Dendritic cell treated with granulocyte-macrophage colony-stimulating factor and Interleukin-4, amounts not matched to agents 40 ng/mL and 50 ng/mL, for 4 days (primary cell): ENCODE results near the gene PRR5.
"Not testable (repeated sequence)": the region's sequence is repeated elsewhere in the genome, so short reads cannot be mapped to it uniquely, and the experiment has no call there.

Experiments used
- H3K27ac Mint-ChIP-seq: one replicate; pipeline ENCODE4 v1.8.0; 2022; ENCODE audit warnings: mild to moderate bottlenecking, mixed read lengths
- H3K27me3 Mint-ChIP-seq: one replicate; pipeline ENCODE4 v1.8.0; 2022; ENCODE audit warnings: mild to moderate bottlenecking, mixed read lengths
- H3K36me3 Mint-ChIP-seq: one replicate; pipeline ENCODE4 v1.8.0; 2022; ENCODE audit warnings: low read depth, mixed read lengths
- H3K4me1 Mint-ChIP-seq: one replicate; pipeline ENCODE4 v1.8.0; 2022; ENCODE audit warnings: low read depth, mixed read lengths
- H3K4me3 Mint-ChIP-seq: one replicate; pipeline ENCODE4 v1.8.0; 2022; ENCODE audit warnings: mild to moderate bottlenecking, moderate library complexity, mixed read lengths
- H3K9me3 Mint-ChIP-seq: one replicate; pipeline ENCODE4 v1.8.0; 2022; ENCODE audit warnings: mixed read lengths
- intact Hi-C: fragments of 100-400 bp; cut with micrococcal nuclease; formaldehyde crosslinking; loops from one replicate; pipeline ENCODE4 v1.15.0; 2022

PRR5 gene

GRCh38 chr22:44668190-44668885 is 33.7 kb upstream of the PRR5 start:
- H3K36me3 Mint-ChIP-seq: no peaks in the 10 kb centered on the region

GRCh38 chr22:44668886-44669521 is 33.0 kb upstream of the PRR5 start:
- intact Hi-C loops: no loop called here
- Mint-ChIP-seq H3K4me1 (peaks cover 41% of the 10 kb centered on the region), H3K27ac (peak overlapping the region; percentile 54)

More at GRCh38 chr22:44668190-44668885, 33.7 kb upstream of the PRR5 start:
- intact Hi-C loops: no loop called here
- peaks cover 47% of the 10 kb centered on the region for H3K4me1 Mint-ChIP-seq
- H3K27me3 Mint-ChIP-seq: peaks cover 57% of the 10 kb centered on the region
- no peaks in the 10 kb centered on the region for H3K9me3 Mint-ChIP-seq
- no peak overlapping the region for H3K27ac Mint-ChIP-seq
- no peak overlapping the region for H3K4me3 Mint-ChIP-seq

GRCh38 chr22:44669561-44669976 is 32.4 kb upstream of the PRR5 start:
- Mint-ChIP-seq H3K27me3 (peaks cover 66% of the 10 kb centered on the region), H3K4me3 (peak overlapping the region; percentile 70), H3K9me3 (no peaks in the 10 kb centered on the region), H3K4me1 (peaks cover 35% of the 10 kb centered on the region), H3K36me3 (no peaks in the 10 kb centered on the region), H3K27ac (peak overlapping the region; percentile 54)
- intact Hi-C loops: no loop called here

More at GRCh38 chr22:44668886-44669521, 33.0 kb upstream of the PRR5 start:
- Mint-ChIP-seq H3K4me3 (peak overlapping the region; percentile 70), H3K27me3 (peaks cover 61% of the 10 kb centered on the region), H3K36me3 (no peaks in the 10 kb centered on the region), H3K9me3 (no peaks in the 10 kb centered on the region)

GRCh38 chr22:44670220-44670988 is 31.6 kb upstream of the PRR5 start:
- no peaks in the 10 kb centered on the region for H3K9me3 Mint-ChIP-seq

GRCh38 chr22:44671742-44672141 is 30.3 kb upstream of the PRR5 start:
- H3K36me3 Mint-ChIP-seq: no peaks in the 10 kb centered on the region
- H3K27ac Mint-ChIP-seq: no peak overlapping the region
- peaks cover 79% of the 10 kb centered on the region for H3K27me3 Mint-ChIP-seq
- no peaks in the 10 kb centered on the region for H3K9me3 Mint-ChIP-seq
- peaks cover 17% of the 10 kb centered on the region for H3K4me1 Mint-ChIP-seq
- intact Hi-C loops: no loop called here
- no peak overlapping the region for H3K4me3 Mint-ChIP-seq

More at GRCh38 chr22:44670220-44670988, 31.6 kb upstream of the PRR5 start:
- peaks cover 74% of the 10 kb centered on the region for H3K27me3 Mint-ChIP-seq
- intact Hi-C loops: no loop called here
- H3K4me1 Mint-ChIP-seq: peaks cover 27% of the 10 kb centered on the region
- no peaks in the 10 kb centered on the region for H3K36me3 Mint-ChIP-seq
- no peak overlapping the region for H3K27ac Mint-ChIP-seq
- no peak overlapping the region for H3K4me3 Mint-ChIP-seq

- intact Hi-C loops: no loop called here
- peaks cover 26% of the 10 kb centered on the region for H3K4me1 Mint-ChIP-seq
Measured at GRCh38 chr22:44672632-44673031, 29.4 kb upstream of the PRR5 start.

GRCh38 chr22:44673406-44673805 is 28.6 kb upstream of the PRR5 start:
- H3K27me3 Mint-ChIP-seq: peaks cover 82% of the 10 kb centered on the region
- H3K9me3 Mint-ChIP-seq: no peaks in the 10 kb centered on the region
- no peak overlapping the region for H3K27ac Mint-ChIP-seq
- H3K4me3 Mint-ChIP-seq: no peak overlapping the region
- H3K36me3 Mint-ChIP-seq: no peaks in the 10 kb centered on the region
- intact Hi-C loops: no loop called here
- peaks cover 26% of the 10 kb centered on the region for H3K4me1 Mint-ChIP-seq

More at GRCh38 chr22:44672632-44673031, 29.4 kb upstream of the PRR5 start:
- no peaks in the 10 kb centered on the region for H3K36me3 Mint-ChIP-seq
- no peaks in the 10 kb centered on the region for H3K9me3 Mint-ChIP-seq
- H3K27ac Mint-ChIP-seq: no peak overlapping the region
- no peak overlapping the region for H3K4me3 Mint-ChIP-seq
- peaks cover 81% of the 10 kb centered on the region for H3K27me3 Mint-ChIP-seq

GRCh38 chr22:44676066-44676440 is 26.0 kb upstream of the PRR5 start:
- H3K4me1 Mint-ChIP-seq, intact Hi-C loops, H3K9me3 Mint-ChIP-seq, H3K27ac Mint-ChIP-seq, H3K4me3 Mint-ChIP-seq, H3K36me3 Mint-ChIP-seq: not testable (repeated sequence)
- H3K27me3 Mint-ChIP-seq: peaks cover 76% of the 10 kb centered on the region

- no peaks in the 10 kb centered on the region for H3K9me3 Mint-ChIP-seq
- intact Hi-C loops: no loop called here
- H3K4me1 Mint-ChIP-seq: peaks cover 13% of the 10 kb centered on the region
- H3K36me3 Mint-ChIP-seq: no peaks in the 10 kb centered on the region
- H3K27me3 Mint-ChIP-seq: peaks cover 74% of the 10 kb centered on the region
- H3K4me3 Mint-ChIP-seq: peak overlapping the region; percentile 7
- H3K27ac Mint-ChIP-seq: no peak overlapping the region
Measured at GRCh38 chr22:44676441-44677352, 25.3 kb upstream of the PRR5 start.

GRCh38 chr22:44677353-44677840 is 24.6 kb upstream of the PRR5 start:
- Mint-ChIP-seq H3K27ac (no peak overlapping the region), H3K4me1 (peaks cover 15% of the 10 kb centered on the region), H3K36me3 (no peaks in the 10 kb centered on the region), H3K27me3 (peaks cover 73% of the 10 kb centered on the region), H3K9me3 (no peaks in the 10 kb centered on the region), H3K4me3 (peak overlapping the region; percentile 7)
- intact Hi-C loops: no loop called here

GRCh38 chr22:44677871-44678555 is 24.0 kb upstream of the PRR5 start:
- Mint-ChIP-seq H3K27ac (no peak overlapping the region), H3K27me3 (peaks cover 70% of the 10 kb centered on the region), H3K4me3 (no peak overlapping the region), H3K9me3 (no peaks in the 10 kb centered on the region), H3K36me3 (no peaks in the 10 kb centered on the region), H3K4me1 (peaks cover 15% of the 10 kb centered on the region)
- intact Hi-C loops: no loop called here

GRCh38 chr22:44678556-44679305 is 23.3 kb upstream of the PRR5 start:
- H3K27me3 Mint-ChIP-seq: peaks cover 66% of the 10 kb centered on the region

More at GRCh38 chr22:44678556-44679305, 23.3 kb upstream of the PRR5 start:
- H3K9me3 Mint-ChIP-seq: no peaks in the 10 kb centered on the region
- H3K36me3 Mint-ChIP-seq: no peaks in the 10 kb centered on the region
- no peak overlapping the region for H3K27ac Mint-ChIP-seq
- no peak overlapping the region for H3K4me3 Mint-ChIP-seq
- peaks cover 15% of the 10 kb centered on the region for H3K4me1 Mint-ChIP-seq
- intact Hi-C loops: no loop called here
